H4 (cell line): ENCODE results near the gene MAPK8IP2. TPM values are rescaled to one million over a fixed set of nuclear protein-coding genes. Genes with fewer than 3 reads are reported as not detected.

ENCODE experiments used
- DNase-seq: peaks from one replicate; pipeline ENCODE4 v3.0.0-alpha.2; 2015; ENCODE audit warnings: low spot score
- total RNA-seq: library from RNA; depleted of rRNA; stranded (reverse); fragments of >200 nt; shearing (Covaris generic); gene quantifications from 2 replicates; pipeline ENCODE4 v1.2.3, GENCODE V29; 2014

MAPK8IP2 gene
- total RNA-seq, 1 experiment from 2014 or later = 0.41 TPM

- DNase-seq = no peak
These were observed 25.1 kb upstream of the MAPK8IP2 start for GRCh38 chr22:50575426-50575941.

- DNase-seq = no peak
These were observed 24.5 kb upstream of the MAPK8IP2 start for GRCh38 chr22:50576070-50576469.

GRCh38 chr22:50576806-50577696 lies 23.5 kb upstream of the MAPK8IP2 start:
- DNase-seq = no peak

GRCh38 chr22:50577697-50577986 lies 23.0 kb upstream of the MAPK8IP2 start:
- DNase-seq = no peak

GRCh38 chr22:50577987-50578775 lies 22.4 kb upstream of the MAPK8IP2 start, which contains the start of gene CPT1B:
TSS of gene CPT1B (minus strand) at chr22:50578427. CDS start at chr22:50577915, 512 bp downstream.
- DNase-seq = no peak

- no peak for DNase-seq
These were observed 21.8 kb upstream of the MAPK8IP2 start for GRCh38 chr22:50578776-50579310.

- DNase-seq = no peak
These were observed 20.8 kb upstream of the MAPK8IP2 start for GRCh38 chr22:50579752-50580151.

GRCh38 chr22:50581031-50581949 lies 19.3 kb upstream of the MAPK8IP2 start:
- no peak for DNase-seq

- DNase-seq = no peak
These were observed 18.6 kb upstream of the MAPK8IP2 start for GRCh38 chr22:50581950-50582492.

- DNase-seq = peak; percentile 94
These were observed 17.9 kb upstream of the MAPK8IP2 start, which contains the start of gene CHKB for GRCh38 chr22:50582493-50583293. TSS of gene CHKB (minus strand) at chr22:50582849. CDS start at chr22:50582781, 68 bp downstream.

GRCh38 chr22:50583294-50583861 lies 17.2 kb upstream of the MAPK8IP2 start:
- DNase-seq = no peak

GRCh38 chr22:50584106-50585096 lies 16.2 kb upstream of the MAPK8IP2 start:
- no peak for DNase-seq

GRCh38 chr22:50585238-50585637 lies 15.4 kb upstream of the MAPK8IP2 start:
- DNase-seq = no peak

- no peak for DNase-seq
These were observed 14.8 kb upstream of the MAPK8IP2 start for GRCh38 chr22:50585781-50586180.

- DNase-seq = no peak
These were observed 14.2 kb upstream of the MAPK8IP2 start for GRCh38 chr22:50586416-50586815.

GRCh38 chr22:50587407-50587806 lies 13.2 kb upstream of the MAPK8IP2 start:
- DNase-seq = no peak

- no peak for DNase-seq
These were observed 5.4 kb upstream of the MAPK8IP2 start for GRCh38 chr22:50595189-50595588.

GRCh38 chr22:50597097-50597496 lies 3.5 kb upstream of the MAPK8IP2 start:
- DNase-seq = no peak
